Immature natural killer cell (primary cell): ENCODE data around the gene RPS27L. TPM values are rescaled to one million over a fixed set of nuclear protein-coding genes. Genes with fewer than 3 reads are reported as not detected.
A peak's percentile ranks its signal among the peaks of the same experiment; 100 is the strongest.

Experiments used
- DNase-seq, 3 donors: peaks; one replicate each; pipeline ENCODE4 v3.0.0; 2022; ENCODE audit warnings: mixed read lengths in 1 of 3
- H3K27ac Mint-ChIP-seq, 6 donors: one replicate each; pipeline ENCODE4 v1.8.0; 2020; ENCODE audit warnings: mixed read lengths in 6 of 6, mild to moderate bottlenecking in 5 of 6, inconsistent platforms in 4 of 6, moderate library complexity in 3 of 6
- H3K27me3 Mint-ChIP-seq, 3 donors: one replicate each; pipeline ENCODE4 v1.8.0; 2020 to 2021; ENCODE audit warnings: low read depth in 3 of 3, mild to moderate bottlenecking in 3 of 3, mixed read lengths in 3 of 3, moderate library complexity in 3 of 3, inconsistent platforms in 1 of 3
- H3K36me3 Mint-ChIP-seq, 3 donors: one replicate each; pipeline ENCODE4 v1.8.0; 2020; ENCODE audit warnings: mixed read lengths in 3 of 3, inconsistent platforms in 2 of 3, mild to moderate bottlenecking in 2 of 3
- H3K4me1 Mint-ChIP-seq, 2 donors: one replicate each; pipeline ENCODE4 v1.8.0; 2020; ENCODE audit warnings: inconsistent platforms in 2 of 2, mild to moderate bottlenecking in 2 of 2, mixed read lengths in 2 of 2, moderate library complexity in 1 of 2
- H3K4me3 Mint-ChIP-seq, 5 donors: one replicate each; pipeline ENCODE4 v1.8.0; 2020; ENCODE audit warnings: mild to moderate bottlenecking in 5 of 5, mixed read lengths in 5 of 5, inconsistent platforms in 3 of 5, moderate library complexity in 3 of 5
- H3K9me3 Mint-ChIP-seq, 6 donors: one replicate each; pipeline ENCODE4 v1.8.0; 2020; ENCODE audit warnings: mild to moderate bottlenecking in 6 of 6, mixed read lengths in 6 of 6, inconsistent platforms in 4 of 6, moderate library complexity in 3 of 6
- polyA plus RNA-seq, 3 donors: library from polyadenylated mRNA; unstranded; fragments of 300-500 nt; fragmentation: Illumina TruSeq; gene quantifications; one replicate each; pipeline ENCODE4 v1.2.3, GENCODE V29; 2021

Gene RPS27L
- polyA plus RNA-seq, 3 donors from 2014 or later: 135 to 198 (median 154) TPM

DNA sequence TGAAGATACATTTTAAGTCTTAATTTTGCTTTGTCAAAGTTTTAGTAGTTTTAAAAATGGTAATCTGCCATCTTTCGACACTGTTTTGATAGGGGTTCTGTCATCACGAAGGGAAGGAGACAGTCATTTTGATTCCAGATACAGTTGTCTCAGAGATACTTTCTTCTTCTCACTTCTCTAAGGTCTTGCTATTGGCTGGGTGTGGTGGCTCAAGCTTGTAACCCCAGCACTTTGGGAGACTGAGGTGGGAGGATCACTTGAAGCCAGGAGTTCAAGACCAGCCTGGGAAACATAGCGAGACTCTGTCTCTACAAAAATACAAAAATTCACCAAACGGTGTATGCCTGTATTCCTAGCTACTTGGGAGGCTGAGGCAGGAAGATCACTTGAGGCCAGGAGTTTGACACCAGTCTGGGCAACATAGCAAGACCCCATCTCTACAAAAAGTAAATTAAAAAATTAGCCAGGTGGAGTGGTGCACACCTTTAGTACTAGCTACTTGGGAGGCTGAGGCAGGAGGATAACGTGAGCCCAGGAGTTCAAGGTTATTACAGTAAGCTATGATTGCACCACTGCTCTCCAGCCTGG is 35.4 kb upstream of the RPS27L start:
- Mint-ChIP-seq H3K36me3 (peaks cover 0 to 3% (median 0%) of the 10 kb centered on the region in 3 donors), H3K4me1 (peaks cover 90% of the 10 kb centered on the region in 2 donors), H3K27me3 (peaks cover 9 to 15% (median 10%) of the 10 kb centered on the region in 3 donors), H3K27ac (peak overlapping the region; percentile 97 to 99 (median 98)), H3K9me3 (peaks cover 0 to 1% (median 0%) of the 10 kb centered on the region in 6 donors), H3K4me3 (peak overlapping the region; percentile 96 to 98 (median 97))
- DNase-seq: no peak

DNA sequence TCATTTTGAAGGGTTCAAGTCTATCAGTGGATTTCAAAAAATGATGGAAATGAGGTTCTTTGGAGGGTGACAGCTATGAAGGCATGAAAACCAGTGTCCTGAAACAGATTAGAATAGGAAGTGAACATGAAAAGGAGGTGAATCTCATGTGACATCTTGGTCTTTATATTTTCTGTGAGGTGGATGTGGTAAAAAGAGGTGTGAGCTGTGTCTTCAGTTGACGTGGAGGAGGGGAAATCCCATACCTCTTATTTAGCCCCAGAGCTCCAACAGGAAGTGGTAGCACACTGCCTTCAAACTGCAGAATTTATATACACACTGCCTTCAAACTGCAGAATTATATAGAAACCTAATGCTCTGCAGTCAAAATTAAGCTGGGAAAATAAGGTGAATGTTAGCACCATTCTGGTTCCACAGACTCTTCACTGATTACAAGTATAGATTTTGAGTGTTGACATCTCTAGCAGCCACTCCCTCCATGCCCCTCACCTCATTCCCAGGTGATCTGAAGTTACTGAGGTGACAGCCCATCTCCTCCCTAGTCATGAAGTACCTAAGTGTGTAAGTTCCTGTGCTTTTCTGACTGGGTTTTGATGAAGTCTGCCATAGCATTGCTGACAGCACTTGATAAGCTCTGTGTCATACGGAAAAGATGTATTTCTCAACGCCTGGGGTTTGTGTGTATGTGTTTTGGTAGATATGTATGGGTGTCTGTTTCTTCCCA is 34.8 kb upstream of the RPS27L start:
- H3K27ac Mint-ChIP-seq: peak overlapping the region; percentile 97 to 99 (median 98)
- peaks cover 9 to 15% (median 10%) of the 10 kb centered on the region in 3 donors for H3K27me3 Mint-ChIP-seq
- peak overlapping the region; percentile 96 to 98 (median 97) for H3K4me3 Mint-ChIP-seq
- H3K4me1 Mint-ChIP-seq: peaks cover 83% of the 10 kb centered on the region in 2 donors
- no peaks in the 10 kb centered on the region for H3K36me3 Mint-ChIP-seq
- peaks cover 0 to 1% (median 0%) of the 10 kb centered on the region in 6 donors for H3K9me3 Mint-ChIP-seq
- DNase-seq: peak; percentile 89 to 90 (median 89)

GRCh38 chr15:63190769-63191649 is 33.7 kb upstream of the RPS27L start:
- Mint-ChIP-seq H3K27me3 (peaks cover 7 to 15% (median 10%) of the 10 kb centered on the region in 3 donors), H3K36me3 (no peaks in the 10 kb centered on the region), H3K4me3 (peak overlapping the region; percentile 96 to 98 (median 97)), H3K27ac (peak overlapping the region; percentile 97 to 99 (median 98)), H3K4me1 (peaks cover 73% of the 10 kb centered on the region in 2 donors), H3K9me3 (peaks cover 0 to 1% (median 0%) of the 10 kb centered on the region in 6 donors)
- DNase-seq: no peak

GRCh38 chr15:63189941-63190768 is 32.9 kb upstream of the RPS27L start:
- Mint-ChIP-seq H3K9me3 (peaks cover 0 to 1% (median 0%) of the 10 kb centered on the region in 6 donors), H3K4me1 (peaks cover 64% of the 10 kb centered on the region in 2 donors), H3K36me3 (no peaks in the 10 kb centered on the region), H3K27me3 (peaks cover 7 to 15% (median 10%) of the 10 kb centered on the region in 3 donors), H3K27ac (peak overlapping the region; percentile 97 to 99 (median 98)), H3K4me3 (peak overlapping the region; percentile 96 to 98 (median 97))
- DNase-seq: peak in 2 of 3 donors; percentile 29 to 41

DNA sequence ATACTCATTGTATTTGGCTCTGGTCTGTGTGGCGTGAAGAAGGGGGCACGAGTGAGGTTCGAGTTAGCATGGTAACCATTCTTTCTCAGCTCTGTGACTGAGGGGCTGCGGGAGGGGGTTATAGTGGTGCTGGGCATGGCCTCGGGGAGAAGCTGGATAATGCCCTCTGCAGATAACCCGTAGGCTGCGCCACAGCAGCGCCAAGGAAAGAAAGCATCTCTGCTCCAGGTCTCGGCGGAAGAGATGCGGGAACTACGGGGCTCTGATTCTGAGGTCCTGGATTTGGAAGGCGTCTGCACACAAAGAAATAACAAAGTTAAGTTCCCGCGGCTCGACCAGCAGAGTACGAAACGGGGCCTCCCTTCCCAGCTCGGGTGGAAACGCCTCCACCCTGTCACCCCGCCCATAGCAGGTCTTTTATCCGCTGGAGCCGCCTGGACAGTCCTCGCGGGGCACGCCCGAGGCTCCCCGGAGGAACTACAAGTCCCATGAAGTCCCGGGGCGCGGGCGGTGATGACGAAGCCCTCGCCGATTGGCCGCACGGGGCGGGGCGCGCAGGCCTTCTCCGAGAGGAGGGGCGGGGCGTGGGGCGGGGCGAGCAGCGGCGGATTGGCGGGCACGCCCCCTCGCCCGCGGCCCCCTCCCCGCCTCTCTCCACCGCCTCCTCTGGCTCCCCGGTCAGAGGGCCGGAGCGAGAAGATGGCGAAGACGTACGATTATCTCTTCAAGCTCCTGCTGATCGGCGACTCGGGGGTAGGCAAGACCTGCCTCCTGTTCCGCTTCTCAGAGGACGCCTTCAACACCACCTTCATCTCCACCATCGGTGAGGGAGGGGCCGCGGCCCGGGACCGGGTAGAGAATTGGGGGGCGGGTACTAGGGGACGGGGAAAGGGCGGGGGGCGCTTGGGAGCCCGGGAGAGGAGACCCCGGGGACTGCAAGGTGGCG is 31.9 kb upstream of the RPS27L start, which contains the start of gene RAB8B:
Gene RAB8B (plus strand): TSS at position 681 of the 946 bp plus-strand sequence. CDS start 19 bp downstream, at position 700.
- DNase-seq: peak; percentile 92
- H3K4me1 Mint-ChIP-seq: peaks cover 54 to 55% of the 10 kb centered on the region in 2 donors
- peaks cover 0 to 1% (median 0%) of the 10 kb centered on the region in 6 donors for H3K9me3 Mint-ChIP-seq
- peak within 1 kb of the TSS; percentile 96 to 98 (median 97) for H3K4me3 Mint-ChIP-seq
- peaks cover 7 to 15% (median 10%) of the 10 kb centered on the region in 3 donors for H3K27me3 Mint-ChIP-seq
- H3K36me3 Mint-ChIP-seq: no peaks in the 10 kb centered on the region
- peak within 1 kb of the TSS; percentile 97 to 99 (median 98) for H3K27ac Mint-ChIP-seq

GRCh38 chr15:63188247-63188925 is 31.1 kb upstream of the RPS27L start:
- H3K9me3 Mint-ChIP-seq: peaks cover 0 to 1% (median 0%) of the 10 kb centered on the region in 6 donors
- no peaks in the 10 kb centered on the region for H3K36me3 Mint-ChIP-seq
- peak overlapping the region; percentile 89 to 99 (median 97) for H3K27ac Mint-ChIP-seq
- H3K4me1 Mint-ChIP-seq: peaks cover 46 to 47% of the 10 kb centered on the region in 2 donors
- peak overlapping the region; percentile 96 to 98 (median 97) for H3K4me3 Mint-ChIP-seq
- H3K27me3 Mint-ChIP-seq: peaks cover 7 to 14% (median 7%) of the 10 kb centered on the region in 3 donors
- DNase-seq: no peak

DNA sequence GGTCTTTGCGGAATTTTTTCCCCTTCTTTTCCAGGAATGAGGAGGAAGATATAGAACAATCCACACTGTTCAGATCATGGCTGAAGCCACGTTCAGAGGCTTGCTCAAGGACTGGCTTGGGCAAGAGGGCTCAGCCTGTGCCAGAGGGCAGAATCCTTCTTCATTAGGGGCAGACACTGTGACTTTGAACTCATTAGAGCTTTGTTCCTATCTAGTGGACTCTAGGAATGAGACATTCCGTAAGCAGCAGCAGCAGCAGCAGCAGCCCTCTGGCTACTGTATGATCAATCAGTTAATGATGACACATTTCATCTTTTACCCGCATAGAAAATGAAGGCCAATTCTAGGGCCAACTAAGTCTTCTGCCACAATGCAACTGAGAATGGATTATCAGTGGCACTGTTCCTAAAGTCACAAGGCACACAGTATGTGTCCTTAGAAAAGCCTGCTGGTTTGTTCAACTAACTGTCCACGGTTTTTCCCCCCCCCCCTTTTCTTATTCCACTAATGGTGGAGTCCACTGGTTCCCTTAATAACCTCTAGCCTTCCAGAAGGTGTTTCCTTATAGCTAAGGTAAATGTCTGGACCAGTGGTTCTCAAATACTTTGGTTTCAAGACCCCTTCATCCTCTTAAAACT is 30.4 kb upstream of the RPS27L start:
- Mint-ChIP-seq H3K4me3 (peak overlapping the region in 2 of 5 donors; percentile 24 to 97), H3K27ac (no peak overlapping the region), H3K27me3 (peaks cover 7 to 10% (median 7%) of the 10 kb centered on the region in 3 donors), H3K9me3 (peaks cover 0 to 1% (median 0%) of the 10 kb centered on the region in 6 donors), H3K4me1 (peaks cover 40 to 41% of the 10 kb centered on the region in 2 donors), H3K36me3 (no peaks in the 10 kb centered on the region)
- DNase-seq: no peak

DNA sequence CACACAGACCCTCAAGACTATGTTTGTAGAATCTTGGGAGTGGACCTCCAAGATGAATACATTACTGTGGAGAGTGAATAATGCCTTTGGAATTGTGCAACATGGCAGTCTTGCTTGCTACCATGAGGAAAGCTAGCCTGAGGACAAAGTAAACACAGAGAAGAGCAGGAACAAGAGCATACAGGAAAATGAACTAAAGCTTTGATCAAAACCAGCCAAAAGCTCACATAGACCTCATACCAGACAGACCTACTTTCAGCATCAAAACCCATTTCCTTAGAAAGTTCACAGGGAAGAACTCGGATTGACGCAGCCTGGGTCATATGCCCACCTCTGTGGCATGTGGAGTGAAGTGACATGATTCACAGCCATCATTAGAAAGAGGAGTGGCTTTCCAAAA is 28.8 kb upstream of the RPS27L start:
- Mint-ChIP-seq H3K9me3 (peaks cover 0 to 1% (median 0%) of the 10 kb centered on the region in 6 donors), H3K36me3 (no peaks in the 10 kb centered on the region), H3K27ac (no peak overlapping the region), H3K4me3 (no peak overlapping the region), H3K27me3 (peaks cover 3 to 5% (median 3%) of the 10 kb centered on the region in 3 donors), H3K4me1 (peaks cover 23 to 24% of the 10 kb centered on the region in 2 donors)
- no peak for DNase-seq

DNA sequence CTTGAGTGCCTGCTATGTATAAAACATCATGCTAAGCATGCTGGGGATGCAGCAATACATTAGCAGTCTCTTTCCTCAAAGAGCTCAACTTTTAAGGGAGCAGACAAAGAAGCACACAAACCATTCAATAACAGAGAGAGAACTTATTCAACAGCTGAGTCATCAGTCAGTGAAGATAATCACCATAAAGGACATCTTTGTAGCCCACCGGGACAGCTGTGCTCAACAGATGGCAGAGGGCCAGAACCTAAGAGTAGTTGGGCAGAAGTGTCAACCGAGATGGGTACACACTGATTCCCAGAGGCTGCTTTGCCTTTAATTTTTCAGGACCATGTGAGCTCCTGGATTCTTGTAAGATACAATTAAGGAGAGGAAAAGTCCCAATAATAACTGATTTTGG is 27.9 kb upstream of the RPS27L start:
- Mint-ChIP-seq H3K27me3 (peaks cover 2 to 3% (median 3%) of the 10 kb centered on the region in 3 donors), H3K9me3 (peaks cover 0 to 1% (median 0%) of the 10 kb centered on the region in 6 donors), H3K4me1 (peaks cover 15 to 16% of the 10 kb centered on the region in 2 donors), H3K4me3 (no peak overlapping the region), H3K27ac (no peak overlapping the region), H3K36me3 (no peaks in the 10 kb centered on the region)
- DNase-seq: no peak

- Mint-ChIP-seq H3K4me3 (no peak overlapping the region), H3K27ac (no peak overlapping the region), H3K36me3 (no peaks in the 10 kb centered on the region), H3K9me3 (no peaks in the 10 kb centered on the region), H3K27me3 (peaks cover 0 to 2% (median 0%) of the 10 kb centered on the region in 3 donors), H3K4me1 (no peaks in the 10 kb centered on the region)
- DNase-seq: no peak
These were observed 24.4 kb upstream of the RPS27L start for GRCh38 chr15:63181648-63182047.

DNA sequence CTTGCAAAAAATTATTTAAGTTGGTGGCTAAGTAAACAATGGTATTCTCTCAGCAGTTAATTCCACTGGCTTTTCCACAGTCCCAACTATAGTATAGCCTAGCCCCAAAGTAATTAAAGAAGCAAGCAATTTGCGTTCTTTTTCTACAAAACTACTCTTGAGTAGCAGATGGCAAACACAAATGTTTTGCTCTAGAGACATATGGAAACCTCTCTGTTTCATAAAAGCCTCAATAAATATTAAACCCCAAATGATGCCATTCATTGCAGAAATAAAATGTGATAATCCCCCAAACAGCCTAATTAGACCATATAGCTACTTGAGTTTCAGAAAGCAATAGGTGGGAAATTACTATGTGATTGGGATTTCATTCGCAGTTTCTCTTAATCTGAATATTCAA is 23.5 kb upstream of the RPS27L start:
- Mint-ChIP-seq H3K27ac (no peak overlapping the region), H3K36me3 (no peaks in the 10 kb centered on the region), H3K4me3 (no peak overlapping the region), H3K9me3 (no peaks in the 10 kb centered on the region), H3K27me3 (peaks cover 0 to 2% (median 0%) of the 10 kb centered on the region in 3 donors), H3K4me1 (no peaks in the 10 kb centered on the region)
- DNase-seq: no peak
